MM.1S (cell line): ENCODE measurements around the gene LY9.

Source experiments
- DNase-seq: peaks from one replicate; pipeline ENCODE4 v3.0.0-alpha.2; 2015
- H2AFZ ChIP-seq: fragments of 300-600 bp; sonication (generic); 2 replicates; pipeline ENCODE4 v1.6.0; 2016; ENCODE audit warnings: antibody characterized with exemption, low read length
- H3F3A ChIP-seq: fragments of 300-600 bp; sonication (generic); 2 replicates; pipeline ENCODE4 v1.6.1; 2016; ENCODE audit warnings: mild to moderate bottlenecking, antibody characterized with exemption, low read length, moderate library complexity, mixed read lengths; ENCODE audit not compliant: insufficient read depth
- H3K27ac ChIP-seq: fragments of 300-600 bp; sonication (generic); 2 replicates; pipeline ENCODE4 v1.5.1; 2016; ENCODE audit warnings: mild to moderate bottlenecking, low read length
- H3K27me3 ChIP-seq: fragments of 300-600 bp; sonication (generic); replicated peaks from 2 replicates; pipeline ENCODE4 v1.6.0; 2016; ENCODE audit warnings: low read length; ENCODE audit not compliant: insufficient read depth
- H3K36me3 ChIP-seq: fragments of 300-600 bp; sonication (generic); replicated peaks from 2 replicates; pipeline ENCODE4 v1.6.1; 2016; ENCODE audit warnings: mild to moderate bottlenecking, low read length, mixed read lengths; ENCODE audit not compliant: insufficient read depth
- H3K4me1 ChIP-seq: fragments of 300-600 bp; sonication (generic); 2 replicates; pipeline ENCODE4 v1.6.1; 2016; ENCODE audit warnings: low read length, mixed read lengths
- H3K4me2 ChIP-seq: fragments of 300-600 bp; sonication (generic); 2 replicates; pipeline ENCODE4 v1.6.0; 2016; ENCODE audit warnings: low read depth, low read length
- H3K4me3 ChIP-seq: fragments of 300-600 bp; sonication (generic); 2 replicates; pipeline ENCODE4 v1.5.1; 2016; ENCODE audit warnings: low read length, mixed read lengths
- H3K79me2 ChIP-seq: fragments of 300-600 bp; sonication (generic); 2 replicates; pipeline ENCODE4 v1.6.1; 2016; ENCODE audit warnings: mixed run types, low read length, mixed read lengths
- H3K9ac ChIP-seq: fragments of 300-600 bp; sonication (generic); 2 replicates; pipeline ENCODE4 v1.6.1; 2016; ENCODE audit warnings: low read length, mixed read lengths
- H3K9me2 ChIP-seq: fragments of 300-600 bp; sonication (generic); replicated peaks from 2 replicates; pipeline ENCODE4 v1.6.1; 2016; ENCODE audit warnings: mild to moderate bottlenecking, low read length, mixed read lengths; ENCODE audit not compliant: insufficient read depth
- H3K9me3 ChIP-seq: fragments of 300-600 bp; sonication (generic); replicated peaks from 2 replicates; pipeline ENCODE4 v1.6.1; 2016; ENCODE audit warnings: mild to moderate bottlenecking, low read length, mixed read lengths; ENCODE audit not compliant: insufficient read depth
- H4K20me1 ChIP-seq: fragments of 300-600 bp; sonication (generic); 2 replicates; pipeline ENCODE4 v1.6.1; 2016; ENCODE audit warnings: mild to moderate bottlenecking, low read length, moderate library complexity, mixed read lengths; ENCODE audit not compliant: insufficient read depth
- CTCF ChIP-seq: fragments of 300-600 bp; sonication (generic); IDR thresholded peaks from 2 replicates; pipeline ENCODE4 v1.5.1; 2016; ENCODE audit warnings: antibody characterized with exemption, low read length, mixed read lengths
- EZH2 ChIP-seq: fragments of 300-600 bp; sonication (generic); optimal IDR thresholded peaks from 2 replicates; pipeline ENCODE3; 2017; ENCODE audit warnings: low read depth, mild to moderate bottlenecking, antibody characterized with exemption, low read length, mixed read lengths
- EZH2phosphoT487 ChIP-seq: fragments of 300-600 bp; sonication (generic); IDR thresholded peaks from 2 replicates; pipeline ENCODE4 v1.6.1; 2018; ENCODE audit warnings: antibody characterized with exemption, low read length

LY9 gene

DNA sequence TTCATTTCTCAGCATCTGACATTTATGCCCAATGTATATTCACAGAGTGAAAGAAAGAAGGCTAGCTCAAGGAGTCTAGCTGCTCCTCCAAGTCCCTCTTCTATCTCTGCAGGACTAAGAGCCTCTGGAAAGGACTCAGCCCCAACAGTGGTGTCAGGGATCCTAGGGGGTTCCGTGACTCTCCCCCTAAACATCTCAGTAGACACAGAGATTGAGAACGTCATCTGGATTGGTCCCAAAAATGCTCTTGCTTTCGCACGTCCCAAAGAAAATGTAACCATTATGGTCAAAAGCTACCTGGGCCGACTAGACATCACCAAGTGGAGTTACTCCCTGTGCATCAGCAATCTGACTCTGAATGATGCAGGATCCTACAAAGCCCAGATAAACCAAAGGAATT is 3.7 kb downstream of the LY9 start:
- Histone ChIP-seq H3K4me2 (peak overlapping the region; percentile 89), H3K4me3 (peak overlapping the region; percentile 37; the same call in 1 of the 2 replicates), H3K9me3 (no peaks in the 10 kb centered on the region), H3K9me2 (no peaks in the 10 kb centered on the region), H3K79me2 (peaks cover 97% of the 10 kb centered on the region), H3K4me1 (peaks cover 61% of the 10 kb centered on the region), H4K20me1 (no peaks in the 10 kb centered on the region), H3K9ac (0 out of 2 replicates have a peak overlapping the region, but pooled peaks have one; percentile 1), H3K27me3 (no peaks in the 10 kb centered on the region), H3K36me3 (0 out of 2 replicates have a peak, but pooled peaks cover 6% of the 10 kb centered on the region), H2AFZ (no peak overlapping the region), H3F3A (peaks cover 51% of the 10 kb centered on the region), H3K27ac (peak overlapping the region; percentile 7; the same call in 1 of the 2 replicates)
- no peak for DNase-seq
- TF ChIP-seq CTCF (no peak), EZH2phosphoT487 (no peak), EZH2 (no peak)

DNA sequence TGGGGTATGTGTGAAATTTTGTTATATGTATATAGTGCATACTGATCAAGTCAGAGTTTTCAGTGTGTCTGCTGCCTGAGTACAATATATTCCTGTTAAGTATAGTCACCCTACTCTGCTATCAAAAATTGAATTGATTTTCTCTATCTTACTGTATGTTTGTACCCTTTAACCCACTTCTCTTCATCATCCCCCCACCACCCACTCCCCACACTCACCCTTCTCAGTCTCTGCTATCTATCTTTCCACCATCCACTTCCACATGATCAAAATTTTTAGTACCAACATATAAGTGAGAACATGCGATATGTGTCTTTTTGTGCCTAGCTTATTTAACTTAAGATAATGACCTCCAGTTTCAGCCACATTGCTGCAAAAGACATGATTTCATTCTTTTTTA is 4.2 kb downstream of the LY9 start:
- Histone ChIP-seq H3K4me3 (peak overlapping the region; percentile 37), H3K9me2 (no peaks in the 10 kb centered on the region), H3F3A (peaks cover 49% of the 10 kb centered on the region), H3K27me3 (no peaks in the 10 kb centered on the region), H3K9ac (0 out of 2 replicates have a peak overlapping the region, but pooled peaks have one; percentile 1), H3K27ac (no peak overlapping the region), H3K36me3 (0 out of 2 replicates have a peak, but pooled peaks cover 6% of the 10 kb centered on the region), H3K4me1 (peaks cover 59% of the 10 kb centered on the region), H4K20me1 (no peaks in the 10 kb centered on the region), H3K4me2 (peak overlapping the region; percentile 89), H3K9me3 (no peaks in the 10 kb centered on the region), H3K79me2 (peaks cover 97% of the 10 kb centered on the region), H2AFZ (no peak overlapping the region)
- TF ChIP-seq EZH2phosphoT487 (no peak), CTCF (no peak), EZH2 (no peak)
- no peak for DNase-seq

- no peak overlapping the region for H3K9ac ChIP-seq
- H3K79me2 ChIP-seq = peaks cover 98% of the 10 kb centered on the region
- peaks cover 42% of the 10 kb centered on the region for H3F3A ChIP-seq
- H2AFZ ChIP-seq = no peak overlapping the region
- H3K4me1 ChIP-seq = peaks cover 55% of the 10 kb centered on the region
- TF ChIP-seq EZH2 (no peak), CTCF (0 out of 2 replicates have a peak, but pooled peaks have one; percentile 11)
- H3K9me2 ChIP-seq = no peaks in the 10 kb centered on the region
- no peaks in the 10 kb centered on the region for H4K20me1 ChIP-seq
- H3K9me3 ChIP-seq = no peaks in the 10 kb centered on the region
- peak overlapping the region; percentile 37 for H3K4me3 ChIP-seq
- H3K27me3 ChIP-seq = no peaks in the 10 kb centered on the region
- H3K36me3 ChIP-seq = 0 out of 2 replicates have a peak, but pooled peaks cover 6% of the 10 kb centered on the region
- no peak overlapping the region for H3K27ac ChIP-seq
- DNase-seq = peak; percentile 52
- peak overlapping the region; percentile 89 for H3K4me2 ChIP-seq
These were observed 4.9 kb downstream of the LY9 start for GRCh38 chr1:160800645-160801408.
